GM10266 (cell line): ENCODE measurements around the gene FURIN.

Experiments used
- DNase-seq: peaks from one replicate; pipeline ENCODE4 v3.0.0; 2012; ENCODE audit errors: extremely low spot score
- CTCF ChIP-seq: IDR thresholded peaks from 2 replicates; pipeline ENCODE4 v1.5.1; 2012; ENCODE audit warnings: mild to moderate bottlenecking, low read depth; ENCODE audit not compliant: control insufficient read depth, insufficient read depth; ENCODE audit errors: missing control alignments

The FURIN gene

GRCh38 chr15:90884719-90885431 is 16.5 kb downstream of the FURIN start:
- DNase-seq: no peak
- TF ChIP-seq CTCF: no peak

GRCh38 chr15:90885432-90886290 is 17.3 kb downstream of the FURIN start:
- DNase-seq: peak; percentile 85

GRCh38 chr15:90886291-90886614 is 17.9 kb downstream of the FURIN start:
- DNase-seq: no peak
- no peak for TF ChIP-seq CTCF

More at GRCh38 chr15:90885432-90886290, 17.3 kb downstream of the FURIN start:
- peak; percentile 93 for TF ChIP-seq CTCF

- no peak for TF ChIP-seq CTCF
- DNase-seq: no peak
Observed at GRCh38 chr15:90887037-90887481, 18.7 kb downstream of the FURIN start.

- TF ChIP-seq CTCF: no peak
- no peak for DNase-seq
Observed at GRCh38 chr15:90889313-90889730, 20.9 kb downstream of the FURIN start.

- TF ChIP-seq CTCF: no peak
- no peak for DNase-seq
Observed at GRCh38 chr15:90889736-90890456, 21.5 kb downstream of the FURIN start.
